Parathyroid adenoma (tissue), 2 donors: ENCODE measurements around the gene EIF3B.

Experiments
- H2AFZ ChIP-seq: fragments of 300-600 bp; sonication (generic); one replicate; pipeline ENCODE4 v1.7.0; 2017; ENCODE audit warnings: antibody characterized with exemption, mild to moderate bottlenecking
- H3K27ac ChIP-seq: fragments of 300-600 bp; sonication (generic); one replicate; pipeline ENCODE4 v1.7.0; 2017
- H3K27me3 ChIP-seq: fragments of 300-600 bp; sonication (generic); one replicate; pipeline ENCODE4 v1.7.0; 2017; ENCODE audit warnings: low read length; ENCODE audit not compliant: control insufficient read depth, insufficient read depth
- H3K36me3 ChIP-seq: fragments of 300-600 bp; sonication (generic); one replicate; pipeline ENCODE4 v1.7.0; 2017; ENCODE audit warnings: low read length; ENCODE audit not compliant: control insufficient read depth, insufficient read depth
- H3K4me1 ChIP-seq: fragments of 300-600 bp; sonication (generic); one replicate; pipeline ENCODE4 v1.7.0; 2017; ENCODE audit warnings: control low read depth
- H3K4me2 ChIP-seq: fragments of 300-600 bp; sonication (generic); one replicate; pipeline ENCODE4 v1.7.0; 2017; ENCODE audit warnings: low read length
- H3K4me3 ChIP-seq: fragments of 300-600 bp; sonication (generic); one replicate; pipeline ENCODE4 v1.7.0; 2017; ENCODE audit warnings: low read depth, low read length
- H3K79me2 ChIP-seq: fragments of 300-600 bp; sonication (generic); one replicate; pipeline ENCODE4 v1.7.0; 2017; ENCODE audit warnings: control low read depth
- H3K9ac ChIP-seq: fragments of 300-600 bp; sonication (generic); one replicate; pipeline ENCODE4 v1.7.0; 2017; ENCODE audit warnings: mild to moderate bottlenecking
- H3K9me3 ChIP-seq: fragments of 300-600 bp; sonication (generic); one replicate; pipeline ENCODE4 v1.7.0; 2017; ENCODE audit warnings: low read length; ENCODE audit not compliant: control insufficient read depth
- CTCF ChIP-seq: fragments of 300-600 bp; sonication (generic); IDR thresholded peaks from one replicate; pipeline ENCODE4 v1.7.0; 2017; ENCODE audit warnings: antibody characterized with exemption, mild to moderate bottlenecking
- donor health status: primary hyperparathyroidism.

The EIF3B gene

GRCh38 chr7:2354939-2355704 is 495 bp downstream of the EIF3B start:
- no peaks in the 10 kb centered on the region for H3K36me3 ChIP-seq
- peaks cover 46% of the 10 kb centered on the region for H3K79me2 ChIP-seq
- no peak for TF ChIP-seq CTCF
- no peak overlapping the region for H3K27ac ChIP-seq
- peak overlapping the region; percentile 16 for H3K9ac ChIP-seq
- H3K4me3 ChIP-seq, result peak overlapping the region; percentile 54
- no peaks in the 10 kb centered on the region for H3K27me3 ChIP-seq
- peak overlapping the region; percentile 79 for H3K4me2 ChIP-seq
- peak overlapping the region; percentile 59 for H2AFZ ChIP-seq
- peaks cover 6% of the 10 kb centered on the region for H3K4me1 ChIP-seq
- no peaks in the 10 kb centered on the region for H3K9me3 ChIP-seq

GRCh38 chr7:2355705-2356008 is 1.0 kb downstream of the EIF3B start:
- H3K4me2 ChIP-seq, result peak overlapping the region; percentile 79
- H3K27ac ChIP-seq, result no peak overlapping the region
- H3K9ac ChIP-seq, result peak overlapping the region; percentile 16
- peaks cover 46% of the 10 kb centered on the region for H3K79me2 ChIP-seq
- no peaks in the 10 kb centered on the region for H3K9me3 ChIP-seq
- H3K27me3 ChIP-seq, result no peaks in the 10 kb centered on the region
- peak overlapping the region; percentile 59 for H2AFZ ChIP-seq
- H3K4me3 ChIP-seq, result peak overlapping the region; percentile 54
- no peaks in the 10 kb centered on the region for H3K36me3 ChIP-seq
- peaks cover 6% of the 10 kb centered on the region for H3K4me1 ChIP-seq
- no peak for TF ChIP-seq CTCF

- H3K36me3 ChIP-seq, result no peaks in the 10 kb centered on the region
- no peak overlapping the region for H2AFZ ChIP-seq
- H3K27me3 ChIP-seq, result no peaks in the 10 kb centered on the region
- TF ChIP-seq CTCF, result no peak
- no peak overlapping the region for H3K27ac ChIP-seq
- H3K9ac ChIP-seq, result no peak overlapping the region
- H3K4me2 ChIP-seq, result no peak overlapping the region
- H3K79me2 ChIP-seq, result peaks cover 46% of the 10 kb centered on the region
- H3K9me3 ChIP-seq, result no peaks in the 10 kb centered on the region
- no peak overlapping the region for H3K4me3 ChIP-seq
- H3K4me1 ChIP-seq, result peaks cover 6% of the 10 kb centered on the region
Observed at GRCh38 chr7:2357165-2357564, 2.5 kb downstream of the EIF3B start.

- H3K4me1 ChIP-seq, result peaks cover 6% of the 10 kb centered on the region
Observed at GRCh38 chr7:2357571-2357970, 2.9 kb downstream of the EIF3B start.

More at GRCh38 chr7:2357571-2357970, 2.9 kb downstream of the EIF3B start:
- H3K9ac ChIP-seq, result no peak overlapping the region
- no peaks in the 10 kb centered on the region for H3K36me3 ChIP-seq
- H3K9me3 ChIP-seq, result no peaks in the 10 kb centered on the region
- H3K27ac ChIP-seq, result no peak overlapping the region
- no peaks in the 10 kb centered on the region for H3K27me3 ChIP-seq
- H3K4me2 ChIP-seq, result no peak overlapping the region
- H2AFZ ChIP-seq, result no peak overlapping the region
- TF ChIP-seq CTCF, result no peak
- H3K79me2 ChIP-seq, result peaks cover 49% of the 10 kb centered on the region
- no peak overlapping the region for H3K4me3 ChIP-seq
